GM12864 (cell line): ENCODE data around the gene CCL5.

Experiments used
- DNase-seq: peaks from one replicate; pipeline ENCODE4 v3.0.0-alpha.2; 2011; ENCODE audit warnings: low read depth
- H3K4me3 ChIP-seq: 2 replicates; pipeline ENCODE4 v1.5.1; 2011; ENCODE audit warnings: mild to moderate bottlenecking, low read depth, low read length, control low read depth
- TF ChIP-seq, protein P1 (sequence below): IDR thresholded peaks from 2 replicates; pipeline ENCODE4 v1.5.1; 2011; ENCODE audit warnings: low read depth, mild to moderate bottlenecking, moderate library complexity, low read length, control low read depth, inconsistent platforms; ENCODE audit errors: missing control alignments

Gene CCL5

DNA sequence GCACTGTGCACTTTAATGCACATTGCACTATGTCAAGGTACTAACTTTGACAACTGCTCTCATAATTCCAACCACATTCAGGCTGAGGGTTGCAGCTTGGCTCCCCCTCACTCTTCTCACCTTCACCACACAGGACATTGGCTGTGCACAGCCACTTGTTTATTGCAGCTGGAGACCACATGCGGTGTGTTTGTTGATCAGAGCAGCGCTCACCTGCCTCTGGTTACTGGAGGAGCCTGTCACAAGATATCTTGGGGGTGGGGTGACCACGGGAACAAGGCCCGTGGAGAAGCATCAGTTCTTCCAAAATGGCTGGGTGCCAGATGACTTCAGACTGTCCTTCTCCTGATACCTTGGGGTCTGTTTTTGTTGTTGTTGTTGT, 10.6 kb upstream of the CCL5 start:
- DNase-seq = no peak
- TF ChIP-seq, protein P1, sequence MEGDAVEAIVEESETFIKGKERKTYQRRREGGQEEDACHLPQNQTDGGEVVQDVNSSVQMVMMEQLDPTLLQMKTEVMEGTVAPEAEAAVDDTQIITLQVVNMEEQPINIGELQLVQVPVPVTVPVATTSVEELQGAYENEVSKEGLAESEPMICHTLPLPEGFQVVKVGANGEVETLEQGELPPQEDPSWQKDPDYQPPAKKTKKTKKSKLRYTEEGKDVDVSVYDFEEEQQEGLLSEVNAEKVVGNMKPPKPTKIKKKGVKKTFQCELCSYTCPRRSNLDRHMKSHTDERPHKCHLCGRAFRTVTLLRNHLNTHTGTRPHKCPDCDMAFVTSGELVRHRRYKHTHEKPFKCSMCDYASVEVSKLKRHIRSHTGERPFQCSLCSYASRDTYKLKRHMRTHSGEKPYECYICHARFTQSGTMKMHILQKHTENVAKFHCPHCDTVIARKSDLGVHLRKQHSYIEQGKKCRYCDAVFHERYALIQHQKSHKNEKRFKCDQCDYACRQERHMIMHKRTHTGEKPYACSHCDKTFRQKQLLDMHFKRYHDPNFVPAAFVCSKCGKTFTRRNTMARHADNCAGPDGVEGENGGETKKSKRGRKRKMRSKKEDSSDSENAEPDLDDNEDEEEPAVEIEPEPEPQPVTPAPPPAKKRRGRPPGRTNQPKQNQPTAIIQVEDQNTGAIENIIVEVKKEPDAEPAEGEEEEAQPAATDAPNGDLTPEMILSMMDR = no peak

DNA sequence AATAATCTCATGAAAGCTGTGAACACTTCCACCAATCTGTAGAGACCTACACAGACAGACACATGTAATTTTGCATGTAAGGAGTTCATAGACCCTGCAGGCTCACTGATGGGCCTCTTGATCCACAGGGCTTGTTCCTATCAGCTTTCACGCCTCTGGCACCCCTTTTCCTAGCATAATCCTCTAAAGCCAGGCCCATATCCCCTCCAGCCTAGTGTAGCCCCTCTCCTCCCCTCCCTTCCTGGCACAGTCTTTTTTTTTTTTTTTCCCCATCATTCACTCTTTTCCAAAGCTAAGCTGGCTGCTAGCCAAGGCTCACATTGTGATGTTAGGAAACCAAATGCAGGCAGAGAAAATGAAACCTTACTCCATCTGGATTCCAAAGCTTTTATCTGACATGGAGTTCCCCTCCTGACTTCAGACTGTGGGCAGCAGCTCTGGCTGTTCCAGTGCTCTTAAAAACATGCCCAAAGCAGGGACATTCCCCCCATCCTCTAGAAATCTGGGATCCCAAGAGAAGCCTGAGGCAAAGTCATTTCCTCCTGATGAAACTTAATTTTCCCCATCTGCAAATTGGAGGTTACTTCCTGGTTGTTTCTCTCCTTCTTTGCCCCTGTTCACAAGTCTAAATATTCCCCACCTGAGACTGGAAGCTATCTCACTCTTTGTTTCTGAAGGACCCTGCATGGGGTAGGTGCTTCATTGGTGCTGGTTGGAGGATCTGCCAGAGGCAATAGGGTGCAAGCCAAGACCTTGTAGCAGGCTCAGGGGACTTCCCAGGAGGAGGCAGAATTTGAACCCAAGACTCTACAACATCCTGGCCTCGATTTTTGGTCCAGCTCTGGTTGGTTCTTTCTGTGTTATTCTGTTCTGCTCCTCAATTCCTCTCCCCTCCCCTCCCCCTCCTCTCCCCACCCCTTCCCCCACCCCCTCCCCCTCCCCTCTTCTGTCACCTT, 9.9 kb upstream of the CCL5 start:
- DNase-seq = no peak
- H3K4me3 ChIP-seq = no peak overlapping the region
- TF ChIP-seq, protein P1 = no peak

More for the DNA sequence above, 10.6 kb upstream of the CCL5 start:
- no peak overlapping the region for H3K4me3 ChIP-seq

DNA sequence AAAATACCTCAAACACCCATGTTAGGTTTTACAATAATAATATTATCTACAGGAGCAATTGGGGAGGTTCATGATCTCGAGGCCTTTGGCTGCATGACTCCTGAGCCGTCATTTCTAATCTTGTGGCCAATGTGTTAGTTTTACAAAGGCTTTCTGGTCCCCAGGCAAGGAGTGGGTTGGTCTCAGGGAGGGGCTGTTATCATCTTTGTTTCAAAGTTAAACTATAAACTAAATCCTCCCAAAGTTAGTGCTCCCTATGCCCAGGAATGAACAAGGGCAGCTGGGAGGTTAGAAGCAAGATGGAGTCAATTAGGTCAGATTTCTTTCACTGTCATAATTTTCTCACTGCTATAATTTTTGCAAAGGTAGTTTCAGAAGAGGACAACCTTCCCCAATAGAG, 9.1 kb upstream of the CCL5 start:
- TF ChIP-seq, protein P1 = no peak
- no peak overlapping the region for H3K4me3 ChIP-seq
- DNase-seq = no peak

DNA sequence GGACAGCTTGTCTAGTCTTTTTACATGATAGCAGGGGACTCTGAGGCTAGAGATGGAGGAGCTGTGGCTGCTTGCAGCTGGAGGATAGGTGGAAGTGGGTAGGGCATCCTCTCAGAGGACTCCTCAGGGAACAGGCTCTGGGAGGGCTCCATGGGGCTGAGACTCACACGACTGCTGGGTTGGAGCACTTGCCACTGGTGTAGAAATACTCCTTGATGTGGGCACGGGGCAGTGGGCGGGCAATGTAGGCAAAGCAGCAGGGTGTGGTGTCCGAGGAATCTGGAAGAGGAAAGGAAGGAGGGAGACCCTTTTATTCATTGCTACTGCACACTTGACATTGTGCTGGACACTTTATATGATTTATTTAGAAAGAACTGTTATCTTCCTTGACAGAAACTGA, 1.8 kb downstream of the CCL5 start:
- DNase-seq = no peak
- TF ChIP-seq, protein P1 = no peak
- H3K4me3 ChIP-seq = no peak overlapping the region

DNA sequence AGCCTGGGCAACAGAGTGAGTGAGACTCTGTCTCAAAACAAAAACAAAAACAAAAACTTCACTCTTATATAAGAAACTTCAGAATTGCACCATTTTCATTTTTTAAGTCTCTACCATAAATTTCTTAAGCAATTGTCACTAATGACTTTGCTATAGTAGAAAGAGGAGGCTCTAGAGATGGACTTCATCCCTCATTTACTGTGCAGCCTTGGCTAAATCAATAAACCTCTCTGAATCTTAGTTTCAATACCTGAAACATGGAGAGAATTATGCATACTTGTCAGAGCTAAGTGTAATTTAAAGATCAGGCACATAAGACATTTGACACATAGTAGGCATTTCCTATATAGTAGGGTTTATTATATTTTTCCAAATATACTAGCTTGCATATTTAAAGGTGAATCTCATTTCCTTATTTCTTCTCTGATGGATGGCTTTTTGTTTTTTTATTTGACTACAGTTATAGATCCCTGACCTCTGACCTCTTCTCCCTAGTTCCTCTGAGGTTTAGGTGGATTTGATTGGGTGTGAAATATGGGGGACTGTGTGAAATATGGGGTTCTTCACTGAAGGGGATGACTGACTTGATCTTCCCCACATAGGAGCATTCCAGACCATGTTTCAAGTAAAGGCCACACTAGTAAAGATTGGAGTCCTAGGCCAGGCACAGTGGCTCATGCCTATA, 2.7 kb downstream of the CCL5 start:
- H3K4me3 ChIP-seq = no peak overlapping the region
- TF ChIP-seq, protein P1 = no peak
- no peak for DNase-seq

DNA sequence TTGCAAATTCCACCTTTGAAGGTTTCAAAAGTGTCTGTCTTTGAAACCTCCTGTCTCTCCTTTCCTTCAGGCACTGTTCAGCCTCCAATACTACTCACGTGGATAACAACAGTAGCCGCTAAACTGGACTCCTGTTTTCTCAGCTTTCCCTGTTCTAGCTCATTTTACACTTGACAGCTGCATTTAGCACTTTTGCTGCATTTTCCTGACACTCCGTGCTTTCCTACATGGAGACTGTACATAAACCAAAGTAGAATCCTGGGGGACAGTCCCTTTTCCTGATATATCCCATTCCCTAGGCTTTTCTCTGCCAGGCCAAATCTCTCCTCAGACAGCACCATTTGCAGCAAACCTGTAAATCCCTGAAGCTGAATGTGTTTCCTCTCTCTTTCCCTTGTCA, 3.6 kb downstream of the CCL5 start:
- TF ChIP-seq, protein P1 = no peak
- no peak for DNase-seq
- H3K4me3 ChIP-seq = no peak overlapping the region

DNA sequence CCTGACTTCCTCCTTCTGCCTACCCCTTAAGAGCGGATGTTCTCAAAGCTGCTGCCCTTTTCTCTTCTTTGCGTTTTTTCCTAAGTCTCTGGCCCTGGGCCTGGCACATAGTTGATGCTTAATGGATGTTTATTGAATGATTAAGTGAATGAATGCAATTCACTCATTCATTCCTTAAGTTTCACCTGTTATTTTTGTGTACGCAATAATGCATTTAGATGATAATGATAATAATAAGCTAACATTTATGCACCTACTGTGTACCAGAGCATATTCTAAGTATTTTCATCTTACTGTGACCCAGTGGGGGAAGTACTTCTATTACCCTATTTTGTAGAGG, 4.4 kb downstream of the CCL5 start:
- DNase-seq = no peak
- TF ChIP-seq, protein P1 = no peak
- no peak overlapping the region for H3K4me3 ChIP-seq
